SK-N-SH (cell line): ENCODE data around the gene APBB2. TPM values are rescaled to one million over a fixed set of nuclear protein-coding genes. Genes with fewer than 3 reads are reported as not detected.

Source experiments
- CTCF ChIA-PET: fragments of 300-600, 350-600 bp; formaldehyde crosslinking; extraction: SDS; loops from one replicate; lab custom pipeline; 2021; lab: Yijun Ruan, JAX
- POLR2A ChIA-PET: fragments of 350-600 bp; sonication (Branson Sonifier 250); formaldehyde crosslinking; extraction: SDS; loops from one replicate; lab custom pipeline; 2020; ENCODE audit warnings: antibody characterized with exemption, inconsistent platforms; lab: Yijun Ruan, JAX
- DNase-seq: peaks from one replicate; pipeline ENCODE4 v3.0.0; 2012
- H2AFZ ChIP-seq: fragments of 200-600 bp; sonication (generic); 2 replicates; pipeline ENCODE4 v1.8.1; 2016; ENCODE audit warnings: antibody characterized with exemption, mild to moderate bottlenecking, low read depth
- H3F3A ChIP-seq: fragments of 200-600 bp; sonication (generic); replicated peaks from 2 replicates; pipeline ENCODE3; 2016; ENCODE audit warnings: antibody characterized with exemption, mild to moderate bottlenecking; ENCODE audit not compliant: insufficient read depth
- H3K27ac ChIP-seq, 2 experiments: fragments of 200-500 bp in 1 of 2; fragments of 200-600 bp in 1 of 2; sonication (Bioruptor generic) in 1 of 2; sonication (generic), shearing (Covaris generic) in 1 of 2; 2 replicates each; pipeline versions ENCODE4 v1.5.1 to v1.6.1; 2014 to 2016; ENCODE audit warnings: low read depth in 2 of 2, inconsistent platforms in 1 of 2, low read length in 1 of 2, mild to moderate bottlenecking in 1 of 2, mixed read lengths in 1 of 2
- H3K27me3 ChIP-seq: fragments of 200-600 bp; sonication (generic), shearing (Covaris generic); 2 replicates; pipeline ENCODE4 v1.6.1; 2016; ENCODE audit warnings: mixed run types; ENCODE audit not compliant: insufficient read depth
- H3K36me3 ChIP-seq, 2 experiments: fragments of 200-500 bp in 1 of 2; fragments of 200-600 bp in 1 of 2; sonication (Bioruptor generic) in 1 of 2; sonication (generic) in 1 of 2; replicated peaks in 1 of 2; 2 replicates each; pipeline versions ENCODE3 to v1.5.1; 2014 to 2016; ENCODE audit warnings: low read length in 1 of 2, mild to moderate bottlenecking in 1 of 2; ENCODE audit not compliant: insufficient read depth in 2 of 2, control insufficient read depth in 1 of 2
- H3K4me1 ChIP-seq, 2 experiments: fragments of 200-500 bp in 1 of 2; fragments of 200-600 bp in 1 of 2; sonication (Bioruptor generic) in 1 of 2; sonication (generic), shearing (Covaris generic) in 1 of 2; 2 replicates each; pipeline versions ENCODE4 v1.5.1 to v1.6.1; 2014 to 2016; ENCODE audit warnings: low read depth in 1 of 2, low read length in 1 of 2, mixed run types in 1 of 2; ENCODE audit not compliant: insufficient read depth in 2 of 2, control insufficient read depth in 1 of 2
- H3K4me2 ChIP-seq: fragments of 200-600 bp; sonication (generic), shearing (Covaris generic); 2 replicates; pipeline ENCODE4 v1.6.1; 2017; ENCODE audit warnings: mixed run types
- H3K4me3 ChIP-seq, 2 experiments: fragments of 200-500 bp in 1 of 2; fragments of 200-600 bp in 1 of 2; sonication (Bioruptor generic) in 1 of 2; sonication (generic), shearing (Covaris generic) in 1 of 2; 2 replicates each; pipeline versions ENCODE4 v1.5.1 to v1.8.1; 2014 to 2016; ENCODE audit warnings: low read depth in 2 of 2, inconsistent platforms in 1 of 2, low read length in 1 of 2, mild to moderate bottlenecking in 1 of 2, mixed read lengths in 1 of 2, moderate library complexity in 1 of 2
- H3K79me2 ChIP-seq: fragments of 200-600 bp; sonication (generic); 2 replicates; pipeline ENCODE4 v1.8.1; 2017; ENCODE audit warnings: mild to moderate bottlenecking; ENCODE audit not compliant: insufficient read depth
- H3K9ac ChIP-seq: fragments of 200-600 bp; sonication (generic); 2 replicates; pipeline ENCODE4 v1.6.1; 2017; ENCODE audit warnings: mixed run types
- H3K9me2 ChIP-seq: fragments of 200-600 bp; sonication (generic); 2 replicates; pipeline ENCODE4 v1.6.1; 2017; ENCODE audit warnings: mixed run types
- H3K9me3 ChIP-seq: fragments of 200-600 bp; sonication (generic); 2 replicates; pipeline ENCODE4 v1.6.1; 2017; ENCODE audit warnings: mixed run types, mild to moderate bottlenecking, moderate library complexity
- H4K20me1 ChIP-seq: fragments of 200-600 bp; sonication (generic); 2 replicates; pipeline ENCODE4 v1.6.1; 2017; ENCODE audit warnings: mild to moderate bottlenecking, mixed run types; ENCODE audit not compliant: insufficient read depth
- CHD2 ChIP-seq: fragments of 150-350 bp; IDR thresholded peaks from 2 replicates; pipeline ENCODE4 v1.6.1; 2018; ENCODE audit warnings: low read length; ENCODE audit not compliant: partially characterized antibody
- GABPA ChIP-seq: IDR thresholded peaks from 2 replicates; pipeline ENCODE4 v1.4.0; 2012; ENCODE audit warnings: low read depth, mild to moderate bottlenecking
- NFIC ChIP-seq: IDR thresholded peaks from 2 replicates; pipeline ENCODE4 v1.4.0; 2012; ENCODE audit warnings: borderline replicate concordance
- NRF1 ChIP-seq: IDR thresholded peaks from 2 replicates; pipeline ENCODE4 v1.6.1; 2012; ENCODE audit warnings: low read depth, mild to moderate bottlenecking, low read length
- RAD21 ChIP-seq: IDR thresholded peaks from 2 replicates; pipeline ENCODE4 v1.6.1; 2012; ENCODE audit warnings: mild to moderate bottlenecking, low read length
- RFX5 ChIP-seq: IDR thresholded peaks from 2 replicates; pipeline ENCODE4 v1.6.1; 2012; ENCODE audit warnings: mild to moderate bottlenecking, improper control_type of control experiment, low read length
- RXRA ChIP-seq: IDR thresholded peaks from 2 replicates; pipeline ENCODE4 v1.4.0; 2012; ENCODE audit warnings: low read depth, mild to moderate bottlenecking, borderline replicate concordance
- SMC3 ChIP-seq: IDR thresholded peaks from 2 replicates; pipeline ENCODE4 v1.6.1; 2012; ENCODE audit warnings: low read depth, low read length, improper control_type of control experiment
- TAF1 ChIP-seq: IDR thresholded peaks from 2 replicates; pipeline ENCODE4 v1.6.1; 2012; ENCODE audit warnings: low read depth, mild to moderate bottlenecking, low read length, moderate library complexity, borderline replicate concordance
- WGBS: methylation state at CpG from one replicate; pipeline ENCODE4 v1.1.6; 2017; ENCODE audit warnings: low lambda C conversion rate; 5-methylcytosine and 5-hydroxymethylcytosine counted together
- polyA plus RNA-seq, 3 experiments: library from polyadenylated mRNA; depleted of rRNA; stranded (reverse); fragments of >200 nt; gene quantifications; 2 replicates each; pipeline ENCODE4 v1.2.3, GENCODE V29; 2012
- TF ChIP-seq, protein P1 (sequence below): IDR thresholded peaks from 2 replicates; pipeline ENCODE4 v1.4.0; 2012; ENCODE audit warnings: low read depth, borderline replicate concordance
- TF ChIP-seq, protein P2 (sequence below): IDR thresholded peaks from 2 replicates; pipeline ENCODE4 v1.4.0; 2012; ENCODE audit warnings: low read depth, borderline replicate concordance
- TF ChIP-seq, protein P3 (sequence below): fragments of 200-600 bp; sonication (generic); IDR thresholded peaks from 2 replicates; pipeline ENCODE4 v1.6.1; 2017; ENCODE audit warnings: antibody characterized with exemption, mild to moderate bottlenecking, moderate library complexity
- TF ChIP-seq, protein P4 (sequence below): fragments of 150-350 bp; IDR thresholded peaks from 2 replicates; pipeline ENCODE4 v1.6.1; 2016; ENCODE audit warnings: mild to moderate bottlenecking, low read depth, low read length

The APBB2 gene
- polyA plus RNA-seq, 1 of the 3 experiments (the other 2 are of a cell fraction) = 49.8 TPM

DNA sequence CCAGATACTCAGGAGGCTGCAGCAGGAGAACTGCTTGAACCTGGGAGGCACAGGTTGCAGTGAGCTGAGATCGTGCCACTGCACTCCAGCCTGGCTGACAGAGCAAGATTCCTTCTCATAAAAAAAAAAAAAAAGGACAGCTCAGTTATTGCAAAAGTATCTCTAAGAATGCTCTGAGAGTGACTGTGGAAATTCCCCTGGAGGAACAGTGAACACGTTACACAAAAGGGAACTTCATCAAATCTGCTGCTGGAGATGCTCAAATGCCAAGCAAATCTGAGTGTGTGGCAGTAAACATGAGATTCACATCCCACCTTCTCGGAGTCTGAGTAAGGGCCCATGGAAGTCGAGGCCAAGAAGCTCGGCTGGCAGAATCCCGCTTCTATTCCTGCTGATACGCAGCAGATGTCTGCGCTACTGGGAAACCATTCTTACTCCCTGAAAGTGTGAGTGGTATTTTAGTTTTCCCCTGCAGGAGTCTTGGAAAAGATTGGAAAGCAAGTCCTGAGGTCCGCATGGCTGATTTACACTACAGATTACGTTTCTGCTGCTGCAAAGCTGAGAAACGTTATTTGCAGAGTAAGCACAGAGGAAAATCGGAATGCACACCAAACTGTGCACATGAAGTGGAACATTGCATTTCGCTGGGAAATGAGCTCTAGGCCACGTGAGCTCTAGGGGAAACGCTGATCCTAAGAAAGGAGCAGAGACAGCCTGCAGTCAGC, 301.7 kb downstream of the APBB2 start:
- no peak overlapping the region for H3K4me2 ChIP-seq

More for the DNA sequence above, 301.7 kb downstream of the APBB2 start:
- no peaks in the 10 kb centered on the region; the same call in 1 of the 2 replicates for H3K79me2 ChIP-seq
- WGBS = 77% methylated on average over 12 of the region's 15 CpGs
- H3K27ac ChIP-seq = peak overlapping the region in 1 of 2 experiments; percentile 92; a peak in 2 of 4 replicates
- no peak overlapping the region for H3K4me3 ChIP-seq
- POLR2A ChIA-PET = no interaction called here
- H3K9me3 ChIP-seq = no peaks in the 10 kb centered on the region
- peaks cover 0 to 11% of the 10 kb centered on the region in 2 experiments for H3K36me3 ChIP-seq
- TF ChIP-seq NRF1 (no peak), SMC3 (no peak), RAD21 (no peak), RFX5 (no peak), CHD2 (no peak), GABPA (no peak), NFIC (no peak), TAF1 (no peak), RXRA (no peak)
- TF ChIP-seq, protein P1, sequence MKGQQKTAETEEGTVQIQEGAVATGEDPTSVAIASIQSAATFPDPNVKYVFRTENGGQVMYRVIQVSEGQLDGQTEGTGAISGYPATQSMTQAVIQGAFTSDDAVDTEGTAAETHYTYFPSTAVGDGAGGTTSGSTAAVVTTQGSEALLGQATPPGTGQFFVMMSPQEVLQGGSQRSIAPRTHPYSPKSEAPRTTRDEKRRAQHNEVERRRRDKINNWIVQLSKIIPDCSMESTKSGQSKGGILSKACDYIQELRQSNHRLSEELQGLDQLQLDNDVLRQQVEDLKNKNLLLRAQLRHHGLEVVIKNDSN = no peak
- TF ChIP-seq, protein P2, sequence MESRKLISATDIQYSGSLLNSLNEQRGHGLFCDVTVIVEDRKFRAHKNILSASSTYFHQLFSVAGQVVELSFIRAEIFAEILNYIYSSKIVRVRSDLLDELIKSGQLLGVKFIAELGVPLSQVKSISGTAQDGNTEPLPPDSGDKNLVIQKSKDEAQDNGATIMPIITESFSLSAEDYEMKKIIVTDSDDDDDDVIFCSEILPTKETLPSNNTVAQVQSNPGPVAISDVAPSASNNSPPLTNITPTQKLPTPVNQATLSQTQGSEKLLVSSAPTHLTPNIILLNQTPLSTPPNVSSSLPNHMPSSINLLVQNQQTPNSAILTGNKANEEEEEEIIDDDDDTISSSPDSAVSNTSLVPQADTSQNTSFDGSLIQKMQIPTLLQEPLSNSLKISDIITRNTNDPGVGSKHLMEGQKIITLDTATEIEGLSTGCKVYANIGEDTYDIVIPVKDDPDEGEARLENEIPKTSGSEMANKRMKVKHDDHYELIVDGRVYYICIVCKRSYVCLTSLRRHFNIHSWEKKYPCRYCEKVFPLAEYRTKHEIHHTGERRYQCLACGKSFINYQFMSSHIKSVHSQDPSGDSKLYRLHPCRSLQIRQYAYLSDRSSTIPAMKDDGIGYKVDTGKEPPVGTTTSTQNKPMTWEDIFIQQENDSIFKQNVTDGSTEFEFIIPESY = no peak
- TF ChIP-seq, protein P3, sequence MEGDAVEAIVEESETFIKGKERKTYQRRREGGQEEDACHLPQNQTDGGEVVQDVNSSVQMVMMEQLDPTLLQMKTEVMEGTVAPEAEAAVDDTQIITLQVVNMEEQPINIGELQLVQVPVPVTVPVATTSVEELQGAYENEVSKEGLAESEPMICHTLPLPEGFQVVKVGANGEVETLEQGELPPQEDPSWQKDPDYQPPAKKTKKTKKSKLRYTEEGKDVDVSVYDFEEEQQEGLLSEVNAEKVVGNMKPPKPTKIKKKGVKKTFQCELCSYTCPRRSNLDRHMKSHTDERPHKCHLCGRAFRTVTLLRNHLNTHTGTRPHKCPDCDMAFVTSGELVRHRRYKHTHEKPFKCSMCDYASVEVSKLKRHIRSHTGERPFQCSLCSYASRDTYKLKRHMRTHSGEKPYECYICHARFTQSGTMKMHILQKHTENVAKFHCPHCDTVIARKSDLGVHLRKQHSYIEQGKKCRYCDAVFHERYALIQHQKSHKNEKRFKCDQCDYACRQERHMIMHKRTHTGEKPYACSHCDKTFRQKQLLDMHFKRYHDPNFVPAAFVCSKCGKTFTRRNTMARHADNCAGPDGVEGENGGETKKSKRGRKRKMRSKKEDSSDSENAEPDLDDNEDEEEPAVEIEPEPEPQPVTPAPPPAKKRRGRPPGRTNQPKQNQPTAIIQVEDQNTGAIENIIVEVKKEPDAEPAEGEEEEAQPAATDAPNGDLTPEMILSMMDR = no peak
- TF ChIP-seq, protein P4, sequence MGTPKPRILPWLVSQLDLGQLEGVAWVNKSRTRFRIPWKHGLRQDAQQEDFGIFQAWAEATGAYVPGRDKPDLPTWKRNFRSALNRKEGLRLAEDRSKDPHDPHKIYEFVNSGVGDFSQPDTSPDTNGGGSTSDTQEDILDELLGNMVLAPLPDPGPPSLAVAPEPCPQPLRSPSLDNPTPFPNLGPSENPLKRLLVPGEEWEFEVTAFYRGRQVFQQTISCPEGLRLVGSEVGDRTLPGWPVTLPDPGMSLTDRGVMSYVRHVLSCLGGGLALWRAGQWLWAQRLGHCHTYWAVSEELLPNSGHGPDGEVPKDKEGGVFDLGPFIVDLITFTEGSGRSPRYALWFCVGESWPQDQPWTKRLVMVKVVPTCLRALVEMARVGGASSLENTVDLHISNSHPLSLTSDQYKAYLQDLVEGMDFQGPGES = no peak
- TF ChIP-seq, all 33 proteins: peak for 0
- peaks cover 29 to 31% of the 10 kb centered on the region in 2 experiments for H3K4me1 ChIP-seq
- no peaks in the 10 kb centered on the region for H3K27me3 ChIP-seq
- no peak overlapping the region for H3K9ac ChIP-seq
- CTCF ChIA-PET = interaction anchor here (2.1 to 14.0 kb wide), 4 partner anchors 12 to 301 kb away, joined by 6 to 192 read pairs (median 23); partner anchors contain the start of gene APBB2
- DNase-seq = no peak
- H4K20me1 ChIP-seq = 0 out of 2 replicates have a peak, but pooled peaks cover 3% of the 10 kb centered on the region
- H3K9me2 ChIP-seq = no peaks in the 10 kb centered on the region
- H3F3A ChIP-seq = peaks cover 35% of the 10 kb centered on the region
- H2AFZ ChIP-seq = no peak overlapping the region
